ENCODE data around the gene OR2K2.

DNA sequence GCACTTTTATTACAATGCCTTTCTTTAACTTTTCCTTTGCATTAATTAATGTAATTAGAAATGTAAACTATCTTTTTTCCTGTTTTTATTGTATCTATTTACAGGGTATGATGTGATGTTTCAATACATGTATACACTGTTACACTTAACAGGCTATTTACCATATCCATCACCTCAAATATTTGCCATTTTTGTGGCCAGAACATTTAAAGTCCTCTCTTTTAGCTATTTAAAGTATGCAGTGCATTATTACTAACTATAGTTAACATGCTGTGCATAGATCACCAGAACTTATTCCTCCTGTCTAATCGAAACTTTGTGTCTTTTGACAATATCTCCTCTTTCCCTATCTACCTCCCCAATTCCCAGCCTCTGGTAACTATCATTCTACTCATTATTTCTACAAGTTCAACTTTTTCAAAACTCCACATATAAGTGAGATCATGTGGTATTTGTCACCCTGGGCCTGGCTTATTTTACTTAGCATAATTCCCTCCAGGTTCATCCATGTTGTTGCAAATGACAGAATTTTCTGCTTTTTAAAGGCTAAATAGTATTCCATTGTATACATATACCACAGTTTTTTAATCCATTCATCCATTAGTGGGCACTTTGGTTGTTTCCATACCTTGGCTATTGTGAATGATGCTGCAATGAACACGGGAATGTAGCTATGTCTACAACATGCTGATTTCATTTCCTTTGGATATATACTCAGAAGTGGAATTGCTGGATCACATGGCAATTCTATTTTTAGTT, 32.8 kb downstream of the OR2K2 start:
- TF ChIP-seq, protein P1, sequence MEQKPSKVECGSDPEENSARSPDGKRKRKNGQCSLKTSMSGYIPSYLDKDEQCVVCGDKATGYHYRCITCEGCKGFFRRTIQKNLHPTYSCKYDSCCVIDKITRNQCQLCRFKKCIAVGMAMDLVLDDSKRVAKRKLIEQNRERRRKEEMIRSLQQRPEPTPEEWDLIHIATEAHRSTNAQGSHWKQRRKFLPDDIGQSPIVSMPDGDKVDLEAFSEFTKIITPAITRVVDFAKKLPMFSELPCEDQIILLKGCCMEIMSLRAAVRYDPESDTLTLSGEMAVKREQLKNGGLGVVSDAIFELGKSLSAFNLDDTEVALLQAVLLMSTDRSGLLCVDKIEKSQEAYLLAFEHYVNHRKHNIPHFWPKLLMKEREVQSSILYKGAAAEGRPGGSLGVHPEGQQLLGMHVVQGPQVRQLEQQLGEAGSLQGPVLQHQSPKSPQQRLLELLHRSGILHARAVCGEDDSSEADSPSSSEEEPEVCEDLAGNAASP (IDR thresholded peaks at IDR 0.05) = no peak
- TF ChIP-seq, protein P2, sequence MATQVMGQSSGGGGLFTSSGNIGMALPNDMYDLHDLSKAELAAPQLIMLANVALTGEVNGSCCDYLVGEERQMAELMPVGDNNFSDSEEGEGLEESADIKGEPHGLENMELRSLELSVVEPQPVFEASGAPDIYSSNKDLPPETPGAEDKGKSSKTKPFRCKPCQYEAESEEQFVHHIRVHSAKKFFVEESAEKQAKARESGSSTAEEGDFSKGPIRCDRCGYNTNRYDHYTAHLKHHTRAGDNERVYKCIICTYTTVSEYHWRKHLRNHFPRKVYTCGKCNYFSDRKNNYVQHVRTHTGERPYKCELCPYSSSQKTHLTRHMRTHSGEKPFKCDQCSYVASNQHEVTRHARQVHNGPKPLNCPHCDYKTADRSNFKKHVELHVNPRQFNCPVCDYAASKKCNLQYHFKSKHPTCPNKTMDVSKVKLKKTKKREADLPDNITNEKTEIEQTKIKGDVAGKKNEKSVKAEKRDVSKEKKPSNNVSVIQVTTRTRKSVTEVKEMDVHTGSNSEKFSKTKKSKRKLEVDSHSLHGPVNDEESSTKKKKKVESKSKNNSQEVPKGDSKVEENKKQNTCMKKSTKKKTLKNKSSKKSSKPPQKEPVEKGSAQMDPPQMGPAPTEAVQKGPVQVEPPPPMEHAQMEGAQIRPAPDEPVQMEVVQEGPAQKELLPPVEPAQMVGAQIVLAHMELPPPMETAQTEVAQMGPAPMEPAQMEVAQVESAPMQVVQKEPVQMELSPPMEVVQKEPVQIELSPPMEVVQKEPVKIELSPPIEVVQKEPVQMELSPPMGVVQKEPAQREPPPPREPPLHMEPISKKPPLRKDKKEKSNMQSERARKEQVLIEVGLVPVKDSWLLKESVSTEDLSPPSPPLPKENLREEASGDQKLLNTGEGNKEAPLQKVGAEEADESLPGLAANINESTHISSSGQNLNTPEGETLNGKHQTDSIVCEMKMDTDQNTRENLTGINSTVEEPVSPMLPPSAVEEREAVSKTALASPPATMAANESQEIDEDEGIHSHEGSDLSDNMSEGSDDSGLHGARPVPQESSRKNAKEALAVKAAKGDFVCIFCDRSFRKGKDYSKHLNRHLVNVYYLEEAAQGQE (IDR thresholded peaks at IDR 0.05; ENCODE audit: borderline replicate concordance) = no peak
- TF ChIP-seq, protein P2 (CRISPR knock-in tag; IDR thresholded peaks at IDR 0.05; ENCODE audit: low read depth) = no peak

Measured in K562 (cell line).